ENCODE data around the gene TM4SF4. TPM values are rescaled to one million over a fixed set of nuclear protein-coding genes. Genes with fewer than 3 reads are reported as not detected.

The TM4SF4 gene
- total RNA-seq, 2 donors from 2014 or later: not detected

DNA sequence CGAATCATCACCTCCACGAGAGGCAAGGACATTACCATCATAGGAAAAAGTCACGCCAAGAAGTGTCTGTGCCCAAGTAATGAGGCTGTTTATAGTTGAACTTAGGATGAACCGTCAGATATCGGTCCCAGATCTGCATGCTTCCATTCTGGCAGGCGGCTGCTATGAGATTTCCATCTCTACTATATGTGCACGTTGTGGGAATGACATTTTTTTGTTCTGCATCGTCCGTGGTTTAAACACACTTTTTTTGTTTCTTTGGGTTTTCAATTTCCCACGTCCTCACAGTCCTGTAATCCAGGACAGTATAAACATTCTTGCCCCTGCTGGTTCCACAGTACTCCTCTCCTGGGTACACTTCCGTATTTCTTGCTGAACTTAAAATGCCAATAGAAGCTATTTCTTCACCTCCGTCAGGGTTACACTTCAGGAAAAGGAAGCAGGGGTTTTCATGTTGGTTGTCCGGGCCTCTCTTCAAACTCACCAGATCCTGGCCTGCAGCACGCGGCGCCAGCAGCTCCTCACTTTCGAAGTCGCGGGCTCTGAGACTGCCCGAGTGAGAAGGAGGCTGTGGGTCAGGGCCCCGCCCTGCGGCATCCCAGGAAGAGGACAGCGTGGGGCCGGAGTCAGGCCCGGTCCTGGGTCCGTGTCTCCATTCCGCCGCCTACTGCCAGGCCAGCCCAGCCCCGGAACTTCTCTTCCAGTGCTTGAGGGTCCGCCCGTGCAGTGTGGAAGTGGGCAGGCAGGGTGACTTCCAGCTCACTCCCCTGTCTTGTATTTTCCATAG lies 9.8 kb upstream of the TM4SF4 start:
- peak overlapping the region in 1 of 2 donors; percentile 70 for H3K27ac ChIP-seq
- peaks cover 0 to 16% of the 10 kb centered on the region in 2 donors for H3K4me1 ChIP-seq

DNA sequence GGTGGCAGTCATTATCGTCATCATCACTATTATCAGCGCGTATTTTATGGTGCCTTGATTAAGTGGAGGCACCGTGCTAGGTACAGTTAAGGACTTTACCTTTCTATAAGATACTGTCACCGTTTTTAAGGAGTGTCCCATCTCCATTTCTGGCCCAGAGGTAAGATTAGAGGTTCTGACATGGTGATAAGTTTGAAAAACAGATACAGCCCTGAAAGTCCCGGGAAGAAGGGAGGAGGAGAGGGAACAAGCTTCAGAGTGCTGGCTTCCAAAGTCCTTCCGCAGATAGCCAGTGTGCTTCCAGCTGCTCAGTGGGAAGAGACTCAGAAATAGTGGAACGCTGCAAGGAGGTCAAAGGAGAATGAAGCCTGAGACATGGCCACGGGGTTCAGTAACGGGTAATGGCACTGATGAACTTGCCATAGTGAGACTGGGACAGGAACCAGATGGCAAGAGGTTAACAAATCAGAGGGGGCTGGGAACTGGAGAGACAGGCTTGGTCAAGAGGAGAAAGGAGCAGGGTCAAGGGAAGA lies 9.1 kb upstream of the TM4SF4 start:
- Histone ChIP-seq H3K9me3 (no peaks in the 10 kb centered on the region), H3K27ac (peak overlapping the region; percentile 22 to 70), H3K4me1 (peaks cover 0 to 11% of the 10 kb centered on the region in 2 donors), H3K4me3 (no peak overlapping the region), H3K36me3 (no peaks in the 10 kb centered on the region), H3K27me3 (no peaks in the 10 kb centered on the region)
- no peak for DNase-seq (ENCODE audit: low spot score)
- TF ChIP-seq, protein P1, sequence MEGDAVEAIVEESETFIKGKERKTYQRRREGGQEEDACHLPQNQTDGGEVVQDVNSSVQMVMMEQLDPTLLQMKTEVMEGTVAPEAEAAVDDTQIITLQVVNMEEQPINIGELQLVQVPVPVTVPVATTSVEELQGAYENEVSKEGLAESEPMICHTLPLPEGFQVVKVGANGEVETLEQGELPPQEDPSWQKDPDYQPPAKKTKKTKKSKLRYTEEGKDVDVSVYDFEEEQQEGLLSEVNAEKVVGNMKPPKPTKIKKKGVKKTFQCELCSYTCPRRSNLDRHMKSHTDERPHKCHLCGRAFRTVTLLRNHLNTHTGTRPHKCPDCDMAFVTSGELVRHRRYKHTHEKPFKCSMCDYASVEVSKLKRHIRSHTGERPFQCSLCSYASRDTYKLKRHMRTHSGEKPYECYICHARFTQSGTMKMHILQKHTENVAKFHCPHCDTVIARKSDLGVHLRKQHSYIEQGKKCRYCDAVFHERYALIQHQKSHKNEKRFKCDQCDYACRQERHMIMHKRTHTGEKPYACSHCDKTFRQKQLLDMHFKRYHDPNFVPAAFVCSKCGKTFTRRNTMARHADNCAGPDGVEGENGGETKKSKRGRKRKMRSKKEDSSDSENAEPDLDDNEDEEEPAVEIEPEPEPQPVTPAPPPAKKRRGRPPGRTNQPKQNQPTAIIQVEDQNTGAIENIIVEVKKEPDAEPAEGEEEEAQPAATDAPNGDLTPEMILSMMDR (IDR thresholded peaks at IDR 0.05): no peak

More for the DNA sequence above, 9.8 kb upstream of the TM4SF4 start:
- Histone ChIP-seq H3K27me3 (no peaks in the 10 kb centered on the region), H3K4me3 (no peak overlapping the region), H3K9me3 (no peaks in the 10 kb centered on the region), H3K36me3 (no peaks in the 10 kb centered on the region)
- TF ChIP-seq, protein P1 (IDR thresholded peaks at IDR 0.05): no peak
- no peak for DNase-seq (ENCODE audit: low spot score)

DNA sequence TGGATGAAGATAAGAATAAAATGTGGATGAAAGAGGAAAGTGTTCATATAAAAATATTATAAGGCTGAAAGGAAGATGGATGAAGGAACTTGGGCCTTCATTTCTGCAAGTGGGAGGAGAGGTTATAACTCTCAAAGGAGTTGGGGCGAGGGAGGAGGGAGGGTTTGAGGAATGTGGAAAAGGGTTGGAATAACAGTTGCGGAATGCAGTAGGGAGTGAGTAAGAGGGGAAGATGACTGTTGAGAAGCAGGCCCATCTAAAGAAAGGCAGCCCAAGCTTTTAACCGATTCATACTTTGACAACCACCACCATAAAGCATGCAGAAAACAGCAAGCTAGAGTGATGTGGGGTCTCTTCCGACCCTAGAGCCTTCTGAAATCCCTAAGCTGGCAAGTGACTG lies 8.3 kb upstream of the TM4SF4 start:
- TF ChIP-seq, protein P1 (IDR thresholded peaks at IDR 0.05): no peak
- no peaks in the 10 kb centered on the region for H3K36me3 ChIP-seq
- DNase-seq (ENCODE audit: low spot score): no peak
- no peaks in the 10 kb centered on the region for H3K27me3 ChIP-seq
- peak overlapping the region; percentile 22 to 70 for H3K27ac ChIP-seq
- no peak overlapping the region for H3K4me3 ChIP-seq
- H3K9me3 ChIP-seq: no peaks in the 10 kb centered on the region
- H3K4me1 ChIP-seq: peaks cover 0 to 11% of the 10 kb centered on the region in 2 donors

DNA sequence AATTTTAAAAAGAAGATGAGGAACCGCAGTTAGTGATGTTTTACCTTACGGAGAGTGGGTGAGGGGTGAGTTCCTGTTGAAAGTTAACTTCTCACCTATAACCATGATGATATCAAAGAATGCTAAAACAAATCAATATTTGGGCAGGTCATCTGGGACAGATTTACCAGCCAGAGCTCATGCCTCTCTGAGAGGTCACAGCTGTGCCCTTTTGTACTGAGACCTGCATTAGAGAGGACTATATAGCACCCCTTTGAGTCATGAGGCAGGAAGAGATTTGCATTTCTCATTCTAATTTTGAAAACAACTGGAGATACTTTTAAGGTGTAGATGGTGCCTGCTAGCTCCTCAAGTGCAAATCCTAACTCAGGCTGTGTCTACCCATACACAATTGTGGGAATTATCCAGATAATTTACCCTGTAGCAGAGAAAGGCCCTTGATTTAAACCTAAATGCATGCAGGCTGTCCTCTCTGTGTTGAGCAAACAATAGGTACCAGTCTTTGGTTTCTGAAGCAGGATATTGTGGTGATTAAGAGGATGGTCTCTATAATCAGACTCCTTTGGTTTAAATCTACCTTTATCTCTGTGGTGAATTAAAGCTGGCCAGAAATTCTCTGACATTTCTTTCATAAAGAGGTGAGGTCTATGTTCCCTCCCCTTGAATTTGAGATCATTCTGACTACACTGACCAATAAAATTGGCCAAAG lies 5.8 kb upstream of the TM4SF4 start:
- Histone ChIP-seq H3K4me1 (peaks cover 0 to 21% of the 10 kb centered on the region in 2 donors), H3K4me3 (no peak overlapping the region), H3K36me3 (no peaks in the 10 kb centered on the region), H3K27ac (no peak overlapping the region), H3K27me3 (no peaks in the 10 kb centered on the region), H3K9me3 (no peaks in the 10 kb centered on the region)
- TF ChIP-seq, protein P1 (IDR thresholded peaks at IDR 0.05): no peak
- DNase-seq (ENCODE audit: low spot score): no peak

DNA sequence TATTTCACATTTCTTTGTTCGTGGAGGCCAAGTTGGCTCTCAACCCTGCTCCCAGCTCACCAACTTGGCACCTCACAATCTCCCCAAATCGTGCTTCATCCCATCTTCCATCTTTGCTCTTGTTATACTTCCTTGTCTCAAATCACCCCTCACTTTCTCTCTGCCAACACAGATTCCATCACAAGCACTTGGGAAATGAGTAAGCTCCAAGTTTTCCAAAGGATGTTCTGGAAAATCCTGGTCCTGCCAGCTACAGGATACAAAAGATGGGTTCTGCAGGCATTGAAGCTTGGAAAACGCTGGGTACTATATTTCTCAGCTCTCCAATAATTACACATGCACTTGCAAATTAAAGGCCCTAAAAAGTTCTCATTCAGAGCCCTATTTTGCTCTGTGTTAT lies 4.1 kb upstream of the TM4SF4 start:
- DNase-seq (ENCODE audit: low spot score): no peak
- Histone ChIP-seq H3K4me3 (no peak overlapping the region), H3K9me3 (no peaks in the 10 kb centered on the region), H3K27me3 (no peaks in the 10 kb centered on the region), H3K4me1 (peaks cover 0 to 21% of the 10 kb centered on the region in 2 donors), H3K27ac (no peak overlapping the region), H3K36me3 (no peaks in the 10 kb centered on the region)
- TF ChIP-seq, protein P1 (IDR thresholded peaks at IDR 0.05): no peak
